Measurements from ENCODE around the gene RASA2. TPM values are rescaled to one million over a fixed set of nuclear protein-coding genes. Genes with fewer than 3 reads are reported as not detected.
"Not testable (repeated sequence)": the region's sequence is repeated elsewhere in the genome, so short reads cannot be mapped to it uniquely, and the experiment has no call there.

RASA2 gene
- total RNA-seq, 1 donor from 2014 or later = 7.7 TPM

GRCh38 chr3:141618938-141619337 lies 132.1 kb downstream of the RASA2 start:
- TF ChIP-seq CTCF (IDR thresholded peaks at IDR 0.05) = no peak
- DNase-seq (ENCODE audit: low spot score in 2 of 2) = no peak
- Histone ChIP-seq H3K27me3 (no peaks in the 10 kb centered on the region), H3K4me1 (no peaks in the 10 kb centered on the region), H3K9me3 (no peaks in the 10 kb centered on the region), H3K27ac (no peak overlapping the region), H3K36me3 (peaks cover 5 to 10% of the 10 kb centered on the region in 2 donors), H3K4me3 (no peak overlapping the region)
- intact Hi-C loops (cut with DNase I) = no loop called here

- DNase-seq (ENCODE audit: low spot score in 2 of 2) = no peak
- no peaks in the 10 kb centered on the region for H3K27me3 ChIP-seq
- no peak overlapping the region for H3K4me3 ChIP-seq
- H3K9me3 ChIP-seq = no peaks in the 10 kb centered on the region
- no peaks in the 10 kb centered on the region for H3K4me1 ChIP-seq
- TF ChIP-seq CTCF (IDR thresholded peaks at IDR 0.05) = no peak
- H3K27ac ChIP-seq = no peak overlapping the region
- intact Hi-C loops (cut with DNase I) = no loop called here
- peaks cover 5 to 10% of the 10 kb centered on the region in 2 donors for H3K36me3 ChIP-seq
These were observed 132.6 kb downstream of the RASA2 start for GRCh38 chr3:141619450-141619849.

- Histone ChIP-seq H3K27ac (no peak overlapping the region), H3K4me1 (no peaks in the 10 kb centered on the region), H3K9me3 (no peaks in the 10 kb centered on the region), H3K4me3 (no peak overlapping the region), H3K36me3 (no peaks in the 10 kb centered on the region), H3K27me3 (no peaks in the 10 kb centered on the region)
- intact Hi-C loops (cut with DNase I) = no loop called here
- DNase-seq (ENCODE audit: low spot score in 2 of 2) = no peak
- TF ChIP-seq CTCF (IDR thresholded peaks at IDR 0.05) = no peak
These were observed 136.9 kb downstream of the RASA2 start for GRCh38 chr3:141623691-141624090.

GRCh38 chr3:141625506-141625905 lies 138.7 kb downstream of the RASA2 start:
- TF ChIP-seq CTCF (IDR thresholded peaks at IDR 0.05) = no peak
- no peak overlapping the region for H3K27ac ChIP-seq
- H3K27me3 ChIP-seq = no peaks in the 10 kb centered on the region

GRCh38 chr3:141628334-141628733 lies 141.5 kb downstream of the RASA2 start:
- H3K4me3 ChIP-seq; H3K4me1 ChIP-seq; DNase-seq (ENCODE audit: low spot score in 2 of 2); H3K27ac ChIP-seq; H3K27me3 ChIP-seq; H3K9me3 ChIP-seq; H3K36me3 ChIP-seq; intact Hi-C loops (cut with DNase I): not testable (repeated sequence)

More at GRCh38 chr3:141625506-141625905, 138.7 kb downstream of the RASA2 start:
- H3K4me1 ChIP-seq = no peaks in the 10 kb centered on the region
- no peaks in the 10 kb centered on the region for H3K9me3 ChIP-seq
- intact Hi-C loops (cut with DNase I) = no loop called here
- DNase-seq (ENCODE audit: low spot score in 2 of 2) = no peak
- no peaks in the 10 kb centered on the region for H3K36me3 ChIP-seq
- no peak overlapping the region for H3K4me3 ChIP-seq

GRCh38 chr3:141628868-141629441 lies 142.1 kb downstream of the RASA2 start:
- H3K4me1 ChIP-seq; intact Hi-C loops (cut with DNase I); DNase-seq (ENCODE audit: low spot score in 2 of 2); H3K9me3 ChIP-seq; H3K27me3 ChIP-seq; H3K4me3 ChIP-seq; H3K27ac ChIP-seq; H3K36me3 ChIP-seq: not testable (repeated sequence)

- intact Hi-C loops (cut with DNase I) = no loop called here
- Histone ChIP-seq H3K27me3 (no peaks in the 10 kb centered on the region), H3K36me3 (no peaks in the 10 kb centered on the region)
These were observed 143.1 kb downstream of the RASA2 start for GRCh38 chr3:141629976-141630375.

More at GRCh38 chr3:141629976-141630375, 143.1 kb downstream of the RASA2 start:
- TF ChIP-seq CTCF (IDR thresholded peaks at IDR 0.05) = no peak
- no peak for DNase-seq (ENCODE audit: low spot score in 2 of 2)
- H3K9me3 ChIP-seq = no peaks in the 10 kb centered on the region
- H3K27ac ChIP-seq = no peak overlapping the region
- no peak overlapping the region for H3K4me3 ChIP-seq
- H3K4me1 ChIP-seq = no peaks in the 10 kb centered on the region

All from ascending aorta (tissue), 2 donors.